ENCODE measurements around the gene MRPL43. TPM values are rescaled to one million over a fixed set of nuclear protein-coding genes. Genes with fewer than 3 reads are reported as not detected.

The MRPL43 gene
- total RNA-seq, 2 donors from 2014 or later = 98.3 to 119 TPM

- Histone ChIP-seq H3K36me3 (peaks cover 0 to 8% of the 10 kb centered on the region in 2 donors), H3K4me3 (no peak overlapping the region), H3K27me3 (replicated peaks; ENCODE audit: insufficient read depth) (no peaks in the 10 kb centered on the region), H3K27ac (no peak overlapping the region), H3K4me1 (replicated peaks) (peaks cover 7% of the 10 kb centered on the region), H3K9me3 (no peaks in the 10 kb centered on the region)
- intact Hi-C loops (cut with DNase I) = no loop called here
- no peak for DNase-seq (ENCODE audit: low spot score)
- no peak for TF ChIP-seq CTCF (IDR thresholded peaks at IDR 0.05)
- no peak for TF ChIP-seq POLR2AphosphoS5 (IDR thresholded peaks at IDR 0.05)
- TF ChIP-seq POLR2A (IDR thresholded peaks at IDR 0.05) = no peak
- WGBS = 81% methylated on average over 12 of the region's 13 CpGs
Measured at GRCh38 chr10:100983868-100984671, 3.2 kb downstream of the MRPL43 start.

GRCh38 chr10:100982916-100983830 lies 4.1 kb downstream of the MRPL43 start:
- Histone ChIP-seq H3K4me3 (no peak overlapping the region), H3K36me3 (peaks cover 0 to 8% of the 10 kb centered on the region in 2 donors), H3K4me1 (replicated peaks) (peaks cover 3% of the 10 kb centered on the region), H3K9me3 (no peaks in the 10 kb centered on the region), H3K27me3 (replicated peaks; ENCODE audit: insufficient read depth) (no peaks in the 10 kb centered on the region), H3K27ac (no peak overlapping the region)
- DNase-seq (ENCODE audit: low spot score) = no peak
- intact Hi-C loops (cut with DNase I) = no loop called here
- 90% methylated on average over 15 of the region's 24 CpGs for WGBS
- no peak for TF ChIP-seq POLR2AphosphoS5 (IDR thresholded peaks at IDR 0.05)
- no peak for TF ChIP-seq POLR2A (IDR thresholded peaks at IDR 0.05)
- no peak for TF ChIP-seq CTCF (IDR thresholded peaks at IDR 0.05)

GRCh38 chr10:100981178-100981772 lies 6.0 kb downstream of the MRPL43 start:
- Histone ChIP-seq H3K27me3 (replicated peaks; ENCODE audit: insufficient read depth) (no peaks in the 10 kb centered on the region), H3K4me3 (no peak overlapping the region), H3K4me1 (replicated peaks) (no peaks in the 10 kb centered on the region), H3K27ac (no peak overlapping the region), H3K9me3 (no peaks in the 10 kb centered on the region), H3K36me3 (peaks cover 0 to 8% of the 10 kb centered on the region in 2 donors)
- intact Hi-C loops (cut with DNase I) = no loop called here
- no peak for TF ChIP-seq POLR2AphosphoS5 (IDR thresholded peaks at IDR 0.05)
- no peak for TF ChIP-seq CTCF (IDR thresholded peaks at IDR 0.05)
- no peak for TF ChIP-seq POLR2A (IDR thresholded peaks at IDR 0.05)
- 89% methylated on average over 5 of the region's 5 CpGs for WGBS
- no peak for DNase-seq (ENCODE audit: low spot score)

- peaks cover 0 to 8% of the 10 kb centered on the region in 2 donors for H3K36me3 ChIP-seq
Measured at GRCh38 chr10:100980711-100981110, 6.6 kb downstream of the MRPL43 start.

More at GRCh38 chr10:100980711-100981110, 6.6 kb downstream of the MRPL43 start:
- Histone ChIP-seq H3K9me3 (no peaks in the 10 kb centered on the region), H3K4me1 (replicated peaks) (no peaks in the 10 kb centered on the region), H3K27me3 (replicated peaks; ENCODE audit: insufficient read depth) (no peaks in the 10 kb centered on the region), H3K4me3 (no peak overlapping the region), H3K27ac (no peak overlapping the region)
- intact Hi-C loops (cut with DNase I) = no loop called here
- DNase-seq (ENCODE audit: low spot score) = no peak
- 90% methylated on average over 7 of the region's 7 CpGs for WGBS
- TF ChIP-seq POLR2A (IDR thresholded peaks at IDR 0.05) (no peak), POLR2AphosphoS5 (IDR thresholded peaks at IDR 0.05) (no peak), CTCF (IDR thresholded peaks at IDR 0.05) (no peak)
